Ovary (tissue), 9 donors: ENCODE measurements around the gene NUTM1. TPM values are rescaled to one million over a fixed set of nuclear protein-coding genes. Genes with fewer than 3 reads are reported as not detected.

Experiments used
- DNase-seq, 5 donors: peaks; one replicate each; pipeline ENCODE4 v3.0.0-alpha.2; 2019 to 2020
- H3K27ac ChIP-seq, 2 donors: fragments of 200-600 bp; one replicate each; pipeline versions ENCODE4 v1.5.1 to v1.8.0; 2019 to 2022
- H3K27me3 ChIP-seq: fragments of 200-600 bp; one replicate; pipeline ENCODE4 v1.8.0; 2022
- H3K36me3 ChIP-seq: fragments of 200-600 bp; sonication (generic); one replicate; pipeline ENCODE4 v1.5.1; 2019
- H3K4me1 ChIP-seq: one replicate; pipeline ENCODE4 v1.8.1; 2013; ENCODE audit warnings: mild to moderate bottlenecking, moderate library complexity; ENCODE audit not compliant: insufficient read depth
- H3K4me3 ChIP-seq: fragments of 200-600 bp; sonication (generic); one replicate; pipeline ENCODE4 v1.5.1; 2017
- H3K9me3 ChIP-seq, 2 donors: fragments of 200-600 bp in 1 of 2; sonication (generic) in 1 of 2; one replicate each; pipeline versions ENCODE4 v1.5.1 to v1.8.1; 2013 to 2019; ENCODE audit warnings: mild to moderate bottlenecking in 1 of 2, moderate library complexity in 1 of 2
- EP300 ChIP-seq: sonication (generic); formaldehyde crosslinking; IDR thresholded peaks from one replicate; pipeline ENCODE4 v1.6.1; 2017; ENCODE audit warnings: antibody characterized with exemption
- POLR2A ChIP-seq: fragments of 450-650 bp; IDR thresholded peaks from one replicate; pipeline ENCODE4 v1.6.1; 2017; ENCODE audit warnings: antibody characterized with exemption, mild to moderate bottlenecking, moderate library complexity
- WGBS, 3 donors: extraction: QIAGEN DNeasy Blood & Tissue Kit in 1 of 3; methylation state at CpG; one replicate each; pipeline versions ENCODE4 v1.1.5 to v1.1.7; 2013 to 2017; 5-methylcytosine and 5-hydroxymethylcytosine counted together
- intact Hi-C, 4 donors: fragments of 100-400 bp; cut with DNase I; formaldehyde crosslinking; loops; one replicate each; pipeline versions ENCODE4 v1.11.0 to v1.15.1; 2022 to 2023
- polyA plus RNA-seq, 2 donors: library from polyadenylated mRNA; stranded (reverse); fragments of 200-250 nt in 1 of 2; fragments of 350-450 nt in 1 of 2; fragmentation: Illumina TruSeq in 1 of 2; extraction: RNeasy Lipid Tissue Mini Kit (QIAGEN cat#74804) in 1 of 2; gene quantifications; one replicate each; pipeline ENCODE4 v1.2.3, GENCODE V29; 2013 to 2014
- total RNA-seq, 7 donors: library from RNA; depleted of rRNA in 2 of 7; stranded (reverse); fragments of >200 nt in 2 of 7; fragmentation: NEBNext Ultra II Directional in 3 of 7; extraction: Animal tissue kit (Norgen Biotek cat#: 25700) in 3 of 7; gene quantifications; one replicate each; pipeline versions ENCODE4 v1.1.0 to v1.2.4, GENCODE V29; 2016 to 2023
- TF ChIP-seq, protein P1 (sequence below), 3 donors: fragments of 450-650 bp in 2 of 3; fragments of 200-600 bp in 1 of 3; IDR thresholded peaks; one replicate each; pipeline versions ENCODE4 v1.5.1 to v1.8.0; 2016 to 2022; ENCODE audit warnings: antibody characterized with exemption in 3 of 3, mild to moderate bottlenecking in 1 of 3
- donor health status: DM: no; HTN: no; CAD: no; lungs with moderate emphysema.
- donor health status: DM: no; HTN: no; CAD: no.
- donor health status: Bipolar disorder and iron deficiency.
- donor health status: DM: yes; HTN: yes; CAD: no.
- donor health status: DM: no; HTN: no; CAD: no.
- donor health status: DM: yes; HTN: yes; CAD: no.

NUTM1 gene
- total and polyA plus RNA-seq, 9 donors: not detected

DNA sequence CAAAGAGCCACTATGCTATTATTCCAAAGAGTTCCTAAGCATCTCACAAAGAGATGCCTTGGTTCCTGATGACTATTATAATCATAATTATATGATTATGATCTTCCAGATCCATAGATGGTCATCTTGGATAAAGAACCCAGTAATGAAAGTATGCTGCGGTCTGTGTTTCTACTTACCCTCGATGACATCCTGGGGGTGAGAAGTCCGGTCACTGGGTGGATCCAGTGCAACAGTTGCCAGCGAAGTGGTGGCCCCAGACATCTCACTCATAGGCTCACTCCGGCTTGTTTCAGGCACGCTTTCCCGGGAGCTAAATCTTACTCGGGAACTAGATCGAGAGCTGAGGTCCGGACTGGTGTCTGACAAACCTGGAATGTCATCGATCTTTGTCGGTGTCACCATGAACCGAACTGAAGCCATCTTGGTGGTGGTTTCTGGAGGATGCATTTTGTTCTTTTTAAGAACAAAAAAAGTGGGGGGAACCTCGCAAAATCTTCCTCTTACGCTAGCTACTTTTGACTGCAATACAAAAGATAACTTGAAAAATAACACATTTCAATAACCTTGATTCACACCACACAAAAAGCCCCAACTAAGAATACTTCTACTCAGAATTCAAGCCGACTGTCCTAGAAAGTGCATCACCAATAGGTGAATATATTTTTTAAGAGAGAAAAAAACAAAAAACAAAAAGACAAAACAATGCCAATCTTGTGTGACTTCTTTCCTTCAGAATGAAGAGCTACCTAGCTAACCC lies 6.7 kb upstream of the NUTM1 start:
- no peaks in the 10 kb centered on the region for H3K36me3 ChIP-seq
- peaks cover 2% of the 10 kb centered on the region for H3K4me1 ChIP-seq
- H3K9me3 ChIP-seq: no peaks in the 10 kb centered on the region
- no peak for TF ChIP-seq EP300
- 84 to 91% (median 87%) methylated on average over 16 of the region's 16 CpGs for WGBS, 3 donors
- no peaks in the 10 kb centered on the region for H3K27me3 ChIP-seq
- intact Hi-C loops: no loop called here
- no peak overlapping the region for H3K27ac ChIP-seq
- peak overlapping the region; percentile 66 for H3K4me3 ChIP-seq
- DNase-seq: no peak

DNA sequence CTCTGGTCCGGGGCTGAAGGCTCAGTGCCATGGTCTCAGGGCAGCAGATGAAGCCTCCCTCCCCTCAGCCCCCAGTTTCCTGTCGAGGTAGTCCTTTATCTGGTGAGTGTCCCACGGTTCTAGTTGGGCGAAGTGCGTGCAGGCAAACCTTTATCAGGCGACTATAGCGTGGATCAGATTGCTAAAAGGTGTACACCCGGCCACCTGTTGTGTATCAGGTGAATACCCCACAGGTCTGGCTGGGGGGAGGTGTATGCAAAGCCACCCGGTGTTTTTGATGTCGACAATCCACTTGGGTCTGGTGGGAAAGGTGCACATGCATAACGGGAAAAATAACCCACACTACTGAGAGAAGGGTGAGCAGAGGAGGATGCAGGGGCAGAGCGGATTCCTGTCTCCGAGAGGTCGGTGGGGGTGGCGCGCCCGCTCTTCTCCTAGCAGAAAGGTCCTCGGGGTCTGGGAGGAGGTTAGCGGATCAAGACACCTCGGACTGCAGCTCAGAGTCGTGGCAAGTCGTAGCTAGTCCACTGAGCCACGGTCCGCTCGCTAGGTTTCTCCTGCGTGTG lies 6.0 kb upstream of the NUTM1 start:
- Histone ChIP-seq H3K36me3 (no peaks in the 10 kb centered on the region), H3K9me3 (no peaks in the 10 kb centered on the region), H3K4me1 (peaks cover 7% of the 10 kb centered on the region), H3K27me3 (no peaks in the 10 kb centered on the region), H3K27ac (peak overlapping the region; percentile 60 to 63), H3K4me3 (peak overlapping the region; percentile 66)
- 2 to 3% (median 3%) methylated on average over 26 of the region's 26 CpGs for WGBS, 3 donors
- peak in 1 of 5 donors; percentile 27 for DNase-seq
- intact Hi-C loops: no loop called here
- no peak for TF ChIP-seq POLR2A
- TF ChIP-seq EP300: no peak

DNA sequence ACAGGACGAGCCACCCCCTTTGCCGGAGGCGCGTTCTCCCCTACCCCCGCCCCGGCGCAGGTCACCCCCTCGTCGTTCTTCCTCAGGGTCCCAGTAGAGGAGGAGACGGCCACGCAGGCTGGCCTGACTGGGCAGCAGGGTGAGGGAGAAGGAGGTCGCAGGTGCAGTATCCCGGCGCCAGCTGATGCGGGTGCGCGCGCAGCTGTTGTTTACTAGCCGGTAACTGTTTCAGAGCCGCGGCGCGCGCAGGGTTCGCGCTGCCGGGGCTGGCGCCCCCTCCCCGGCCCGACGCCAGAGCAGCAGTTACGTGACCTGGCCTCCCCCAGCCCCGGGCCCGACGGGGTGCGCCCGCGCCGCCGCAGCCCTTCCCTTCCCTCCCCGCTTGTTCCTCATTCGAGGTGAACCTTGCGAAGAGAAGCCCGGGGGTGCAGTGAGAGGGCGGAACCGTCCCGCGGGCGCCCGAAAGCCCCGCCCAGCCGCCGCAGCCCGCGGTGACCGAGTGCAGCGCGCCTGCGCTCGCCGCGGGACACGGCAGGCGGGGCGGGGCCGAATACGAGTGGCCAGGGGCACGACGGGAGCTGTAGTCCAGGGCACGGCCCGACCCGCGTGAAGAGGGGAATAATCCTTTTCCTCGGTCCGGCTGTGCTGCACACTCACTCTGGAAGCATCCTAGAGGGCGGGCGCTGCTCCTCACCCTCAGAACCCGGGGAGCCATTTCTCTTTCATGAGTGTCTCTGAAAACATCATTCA lies 5.4 kb upstream of the NUTM1 start, which contains the start of gene SLC12A6:
SLC12A6 (minus strand) TSS at position 225 of the 750 bp plus-strand sequence. CDS start 1,101 bp downstream, outside the sequence.
- peak within 1 kb of the TSS; percentile 66 for H3K4me3 ChIP-seq
- no peaks in the 10 kb centered on the region for H3K36me3 ChIP-seq
- peaks cover 10% of the 10 kb centered on the region for H3K4me1 ChIP-seq
- TF ChIP-seq POLR2A: peak; percentile 26
- TF ChIP-seq, protein P1, sequence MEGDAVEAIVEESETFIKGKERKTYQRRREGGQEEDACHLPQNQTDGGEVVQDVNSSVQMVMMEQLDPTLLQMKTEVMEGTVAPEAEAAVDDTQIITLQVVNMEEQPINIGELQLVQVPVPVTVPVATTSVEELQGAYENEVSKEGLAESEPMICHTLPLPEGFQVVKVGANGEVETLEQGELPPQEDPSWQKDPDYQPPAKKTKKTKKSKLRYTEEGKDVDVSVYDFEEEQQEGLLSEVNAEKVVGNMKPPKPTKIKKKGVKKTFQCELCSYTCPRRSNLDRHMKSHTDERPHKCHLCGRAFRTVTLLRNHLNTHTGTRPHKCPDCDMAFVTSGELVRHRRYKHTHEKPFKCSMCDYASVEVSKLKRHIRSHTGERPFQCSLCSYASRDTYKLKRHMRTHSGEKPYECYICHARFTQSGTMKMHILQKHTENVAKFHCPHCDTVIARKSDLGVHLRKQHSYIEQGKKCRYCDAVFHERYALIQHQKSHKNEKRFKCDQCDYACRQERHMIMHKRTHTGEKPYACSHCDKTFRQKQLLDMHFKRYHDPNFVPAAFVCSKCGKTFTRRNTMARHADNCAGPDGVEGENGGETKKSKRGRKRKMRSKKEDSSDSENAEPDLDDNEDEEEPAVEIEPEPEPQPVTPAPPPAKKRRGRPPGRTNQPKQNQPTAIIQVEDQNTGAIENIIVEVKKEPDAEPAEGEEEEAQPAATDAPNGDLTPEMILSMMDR (IDR thresholded peaks at IDR 0.05): no peak
- H3K27ac ChIP-seq: peak within 1 kb of the TSS; percentile 60 to 63
- no peaks in the 10 kb centered on the region for H3K27me3 ChIP-seq
- H3K9me3 ChIP-seq: no peaks in the 10 kb centered on the region
- 0 to 1% (median 0%) methylated on average over 59 to 78 of the region's 78 CpGs for WGBS, 3 donors
- DNase-seq: peak; percentile 84 to 92 (median 89)
- intact Hi-C loops: no loop called here

DNA sequence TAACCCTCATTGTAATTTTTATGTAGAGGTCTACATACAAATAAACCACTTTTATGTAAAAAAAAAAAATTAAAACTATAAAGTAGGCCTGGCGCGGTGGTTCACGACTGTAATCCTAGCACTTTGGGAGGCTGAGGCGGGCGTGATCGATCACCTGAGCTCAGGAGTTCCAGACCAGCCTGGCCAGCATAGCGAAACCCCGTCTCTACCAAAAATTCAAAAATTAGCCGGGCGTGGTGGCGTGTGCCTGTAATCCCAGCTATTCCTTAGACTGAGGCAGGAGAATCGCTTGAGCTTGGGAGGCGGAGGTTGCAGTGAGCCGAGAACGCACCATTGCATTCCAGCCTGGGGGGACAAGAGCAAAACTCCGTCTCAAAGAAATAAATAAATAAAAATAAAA lies 4.8 kb upstream of the NUTM1 start:
- no peak overlapping the region for H3K27ac ChIP-seq
- intact Hi-C loops: no loop called here
- peaks cover 10% of the 10 kb centered on the region for H3K4me1 ChIP-seq
- no peaks in the 10 kb centered on the region for H3K36me3 ChIP-seq
- TF ChIP-seq POLR2A: no peak
- no peak for TF ChIP-seq EP300
- TF ChIP-seq, protein P1 (IDR thresholded peaks at IDR 0.05): no peak
- H3K9me3 ChIP-seq: no peaks in the 10 kb centered on the region
- H3K4me3 ChIP-seq: peak overlapping the region; percentile 66
- peak in 3 of 5 donors; percentile 26 to 44 (median 30) for DNase-seq
- no peaks in the 10 kb centered on the region for H3K27me3 ChIP-seq
- 71 to 77% (median 76%) methylated on average over 16 of the region's 16 CpGs for WGBS, 3 donors

DNA sequence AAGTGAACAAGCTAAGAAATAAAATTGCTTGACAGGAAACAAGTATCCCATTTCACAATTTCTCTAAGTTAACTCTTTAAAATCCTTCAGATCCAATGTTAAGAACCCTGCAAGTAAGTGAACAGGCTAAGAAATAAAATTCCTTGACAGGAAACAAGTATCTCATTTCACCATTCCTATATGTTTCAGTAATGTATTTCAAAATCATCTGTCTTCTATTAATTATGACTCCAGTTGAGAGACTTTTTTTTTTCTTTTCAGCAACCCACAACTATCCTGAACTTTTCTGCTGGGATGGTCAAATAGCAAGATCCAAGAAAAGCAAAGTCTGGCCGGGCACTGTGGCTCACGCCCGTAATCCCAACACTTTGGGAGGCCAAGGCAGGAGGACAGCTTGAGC lies 3.2 kb upstream of the NUTM1 start:
- Histone ChIP-seq H3K27me3 (no peaks in the 10 kb centered on the region), H3K36me3 (no peaks in the 10 kb centered on the region), H3K9me3 (no peaks in the 10 kb centered on the region), H3K4me3 (no peak overlapping the region), H3K27ac (no peak overlapping the region), H3K4me1 (peaks cover 10% of the 10 kb centered on the region)
- no peak for DNase-seq
- 91 to 94% (median 93%) methylated on average over 3 of the region's 3 CpGs for WGBS, 3 donors
- intact Hi-C loops: loop anchor here in 1 of 4 donors (10.0 kb wide), 1 partner anchor 245 kb away; the partner anchor contains the start of gene GOLGA8B
- TF ChIP-seq, protein P1 (IDR thresholded peaks at IDR 0.05): no peak
- TF ChIP-seq POLR2A (no peak), EP300 (no peak)
